Spleen (tissue), 11 donors: ENCODE measurements around the gene JAZF1. TPM values are rescaled to one million over a fixed set of nuclear protein-coding genes. Genes with fewer than 3 reads are reported as not detected.

ENCODE experiments used
- DNase-seq: peaks from one replicate; pipeline ENCODE4 v3.0.0-alpha.2; 2020
- H3K27ac ChIP-seq, 8 donors: fragments of 200-600 bp; sonication (generic) in 7 of 8; 1 replicate in 4 of 8; 2 replicates in 4 of 8; pipeline versions ENCODE4 v1.5.0 to v1.8.0; 2016 to 2021; ENCODE audit warnings: inconsistent platforms in 4 of 8, mild to moderate bottlenecking in 4 of 8, moderate library complexity in 1 of 8
- H3K27me3 ChIP-seq, 7 donors: fragments of 200-600 bp; sonication (generic) in 6 of 7; replicated peaks in 1 of 7; 1 replicate in 4 of 7; 2 replicates in 3 of 7; pipeline versions ENCODE4 v1.5.0 to v1.8.0; 2016 to 2021; ENCODE audit warnings: inconsistent platforms in 3 of 7, mild to moderate bottlenecking in 1 of 7
- H3K36me3 ChIP-seq, 6 donors: fragments of 200-600 bp; sonication (generic) in 5 of 6; 1 replicate in 4 of 6; 2 replicates in 2 of 6; pipeline versions ENCODE4 v1.5.0 to v1.8.0; 2016 to 2021; ENCODE audit warnings: inconsistent platforms in 2 of 6
- H3K4me1 ChIP-seq, 6 donors: fragments of 200-600 bp; sonication (generic) in 5 of 6; 1 replicate in 3 of 6; 2 replicates in 3 of 6; pipeline versions ENCODE4 v1.5.0 to v1.8.0; 2016 to 2021; ENCODE audit warnings: inconsistent platforms in 3 of 6
- H3K4me3 ChIP-seq, 8 donors: fragments of 200-600 bp; sonication (generic) in 7 of 8; 1 replicate in 4 of 8; 2 replicates in 4 of 8; pipeline versions ENCODE4 v1.5.0 to v1.8.0; 2016 to 2021; ENCODE audit warnings: inconsistent platforms in 4 of 8, mild to moderate bottlenecking in 4 of 8, moderate library complexity in 2 of 8
- H3K9me3 ChIP-seq, 8 donors: fragments of 200-600 bp; sonication (generic) in 7 of 8; 1 replicate in 4 of 8; 2 replicates in 4 of 8; pipeline versions ENCODE4 v1.5.0 to v1.8.0; 2016 to 2021; ENCODE audit warnings: inconsistent platforms in 4 of 8
- POLR2A ChIP-seq, 3 donors: fragments of 450-650 bp; IDR thresholded peaks; one replicate each; pipeline ENCODE4 v1.5.1; 2017; ENCODE audit warnings: antibody characterized with exemption in 3 of 3, mild to moderate bottlenecking in 1 of 3
- POLR2AphosphoS5 ChIP-seq, 3 donors: sonication (generic); formaldehyde crosslinking; IDR thresholded peaks; one replicate each; pipeline ENCODE4 v1.5.1; 2017; ENCODE audit warnings: antibody characterized with exemption in 3 of 3
- WGBS, 5 donors: extraction: QIAGEN DNeasy Blood & Tissue Kit in 3 of 5; methylation state at CpG; one replicate each; pipeline versions ENCODE4 v1.1.5 to v1.1.7; 2013 to 2018; 5-methylcytosine and 5-hydroxymethylcytosine counted together
- intact Hi-C: fragments of 100-400 bp; cut with DNase I; formaldehyde crosslinking; loops from one replicate; pipeline ENCODE4 v1.15.0; 2023; ENCODE audit warnings: low total_unique reads
- polyA plus RNA-seq, 3 donors: library from polyadenylated mRNA; stranded (reverse); fragments of 200-250 nt; gene quantifications; one replicate each; pipeline ENCODE4 v1.2.1, GENCODE V29; 2013
- total RNA-seq, 7 donors: library from RNA; depleted of rRNA in 3 of 7; stranded (reverse); fragments of >200 nt in 3 of 7; fragmentation: NEBNext Ultra II Directional in 4 of 7; extraction: Animal tissue kit (Norgen Biotek cat#: 25700) in 4 of 7; gene quantifications; one replicate each; pipeline versions ENCODE4 v1.1.0 to v1.2.1, GENCODE V29; 2016 to 2021
- TF ChIP-seq, protein P1 (sequence below), 11 experiments: fragments of 200-600 bp in 7 of 11; fragments of 450-650 bp in 4 of 11; sonication (generic) in 4 of 11; IDR thresholded peaks in 8 of 11; conservative IDR thresholded peaks in 3 of 11; 1 replicate in 7 of 11; 2 replicates in 4 of 11; pipeline versions ENCODE4 v1.4.0 to v1.8.0; 2016 to 2021; ENCODE audit warnings: antibody characterized with exemption in 11 of 11, inconsistent platforms in 4 of 11, mild to moderate bottlenecking in 1 of 11
- donor health status: healthy with polysubstance abuse.
- donor health status: DM: no; HTN: no; CAD: no; lungs with moderate emphysema.
- donor health status: DM: no; HTN: no; CAD: no.
- donor health status: Bipolar disorder and iron deficiency.
- donor health status: healthy.
- donor health status: DM: no; HTN: no; CAD: no.
- donor health status: DM: yes; HTN: yes; CAD: no.

The JAZF1 gene
- total and polyA plus RNA-seq, 10 donors: 13.5 to 33.8 (median 24.7) TPM

DNA sequence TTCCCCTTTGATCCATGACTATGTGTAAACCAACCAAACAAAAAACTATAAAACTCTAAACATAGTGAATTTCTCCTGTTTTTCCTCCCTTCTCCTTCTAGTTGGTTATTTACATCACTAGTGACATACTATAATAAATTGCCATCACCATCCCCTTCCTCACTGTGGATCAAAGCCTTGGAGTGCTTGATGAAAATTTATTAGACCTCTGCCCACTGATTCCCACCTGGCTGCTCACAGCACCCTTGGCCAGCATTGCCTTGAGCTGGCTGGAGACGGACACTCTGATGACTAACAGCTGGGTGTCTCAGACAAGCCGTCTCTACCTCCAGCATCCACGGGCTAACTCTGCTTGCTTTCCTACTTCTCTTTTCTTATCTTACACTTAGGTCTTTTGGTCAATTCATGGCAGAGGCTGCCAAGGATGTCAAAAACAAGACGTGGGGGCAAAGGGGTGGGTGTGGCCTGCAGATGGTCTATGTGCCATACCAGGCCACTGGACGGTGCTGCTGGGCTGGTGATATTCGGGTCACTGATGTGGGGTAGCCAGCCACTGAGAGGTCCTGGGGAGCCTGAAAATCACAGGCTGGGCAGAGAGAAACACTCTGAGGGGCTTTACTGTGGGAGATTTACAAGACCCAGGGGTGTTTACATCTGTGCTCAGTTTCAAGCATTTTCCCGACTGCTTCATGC, 232.9 kb downstream of the JAZF1 start:
- H3K4me3 ChIP-seq: no peak overlapping the region
- no peaks in the 10 kb centered on the region for H3K4me1 ChIP-seq
- no peaks in the 10 kb centered on the region for H3K36me3 ChIP-seq
- TF ChIP-seq POLR2AphosphoS5 (IDR thresholded peaks at IDR 0.05) (no peak), POLR2A (IDR thresholded peaks at IDR 0.05) (no peak)
- TF ChIP-seq, protein P1, sequence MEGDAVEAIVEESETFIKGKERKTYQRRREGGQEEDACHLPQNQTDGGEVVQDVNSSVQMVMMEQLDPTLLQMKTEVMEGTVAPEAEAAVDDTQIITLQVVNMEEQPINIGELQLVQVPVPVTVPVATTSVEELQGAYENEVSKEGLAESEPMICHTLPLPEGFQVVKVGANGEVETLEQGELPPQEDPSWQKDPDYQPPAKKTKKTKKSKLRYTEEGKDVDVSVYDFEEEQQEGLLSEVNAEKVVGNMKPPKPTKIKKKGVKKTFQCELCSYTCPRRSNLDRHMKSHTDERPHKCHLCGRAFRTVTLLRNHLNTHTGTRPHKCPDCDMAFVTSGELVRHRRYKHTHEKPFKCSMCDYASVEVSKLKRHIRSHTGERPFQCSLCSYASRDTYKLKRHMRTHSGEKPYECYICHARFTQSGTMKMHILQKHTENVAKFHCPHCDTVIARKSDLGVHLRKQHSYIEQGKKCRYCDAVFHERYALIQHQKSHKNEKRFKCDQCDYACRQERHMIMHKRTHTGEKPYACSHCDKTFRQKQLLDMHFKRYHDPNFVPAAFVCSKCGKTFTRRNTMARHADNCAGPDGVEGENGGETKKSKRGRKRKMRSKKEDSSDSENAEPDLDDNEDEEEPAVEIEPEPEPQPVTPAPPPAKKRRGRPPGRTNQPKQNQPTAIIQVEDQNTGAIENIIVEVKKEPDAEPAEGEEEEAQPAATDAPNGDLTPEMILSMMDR (IDR thresholded peaks at IDR 0.05 in 8 of 11, conservative IDR thresholded peaks at IDR 0.05 in 3 of 11): no peak
- H3K9me3 ChIP-seq: no peaks in the 10 kb centered on the region
- H3K27me3 ChIP-seq: no peaks in the 10 kb centered on the region
- DNase-seq: no peak
- WGBS, 5 donors: 78 to 87% (median 80%) methylated on average over 7 of the region's 7 CpGs
- intact Hi-C loops: no loop called here
- no peak overlapping the region for H3K27ac ChIP-seq

DNA sequence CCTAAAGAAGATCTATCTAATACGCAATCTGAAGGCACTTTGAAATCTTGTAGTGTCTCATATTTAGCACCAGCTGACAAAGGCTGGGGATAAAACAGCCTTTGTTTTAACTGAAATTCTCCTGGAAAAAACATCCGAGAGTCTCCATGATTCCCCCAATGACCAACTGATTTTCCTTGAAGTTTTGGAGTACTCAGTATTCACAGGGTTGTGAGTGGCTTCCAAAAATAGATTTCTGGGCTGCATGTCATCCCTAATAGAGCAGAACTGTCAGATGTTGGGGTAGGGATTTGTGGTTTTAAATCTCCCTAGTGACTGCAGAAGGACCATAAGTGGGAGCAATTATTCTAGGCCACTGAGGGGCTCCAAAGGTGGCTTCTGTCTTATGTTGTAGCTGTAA, 234.2 kb downstream of the JAZF1 start:
- H3K27me3 ChIP-seq: no peaks in the 10 kb centered on the region
- no peaks in the 10 kb centered on the region for H3K9me3 ChIP-seq
- no peaks in the 10 kb centered on the region for H3K36me3 ChIP-seq
- no peak for DNase-seq
- WGBS, 5 donors: 91 to 97% (median 96%) methylated on average over 2 of the region's 2 CpGs
- no peak for TF ChIP-seq POLR2A (IDR thresholded peaks at IDR 0.05)
- TF ChIP-seq, protein P1 (IDR thresholded peaks at IDR 0.05 in 8 of 11, conservative IDR thresholded peaks at IDR 0.05 in 3 of 11): no peak
- no peak for TF ChIP-seq POLR2AphosphoS5 (IDR thresholded peaks at IDR 0.05)
- no peak overlapping the region for H3K4me3 ChIP-seq
- H3K4me1 ChIP-seq: no peaks in the 10 kb centered on the region
- H3K27ac ChIP-seq: no peak overlapping the region
- intact Hi-C loops: no loop called here

GRCh38 chr7:27945058-27945795, 235.4 kb downstream of the JAZF1 start:
- H3K9me3 ChIP-seq: no peaks in the 10 kb centered on the region
- 92 to 97% (median 95%) methylated on average over 10 of the region's 10 CpGs for WGBS, 5 donors
- peaks cover 0 to 5% (median 0%) of the 10 kb centered on the region in 6 donors for H3K36me3 ChIP-seq
- H3K4me3 ChIP-seq: no peak overlapping the region
- H3K27ac ChIP-seq: no peak overlapping the region
- H3K4me1 ChIP-seq: no peaks in the 10 kb centered on the region
- intact Hi-C loops: no loop called here
- H3K27me3 ChIP-seq: no peaks in the 10 kb centered on the region
- TF ChIP-seq POLR2AphosphoS5 (IDR thresholded peaks at IDR 0.05): no peak
- TF ChIP-seq, protein P1 (IDR thresholded peaks at IDR 0.05 in 8 of 11, conservative IDR thresholded peaks at IDR 0.05 in 3 of 11): no peak
- TF ChIP-seq POLR2A (IDR thresholded peaks at IDR 0.05): no peak
- no peak for DNase-seq

DNA sequence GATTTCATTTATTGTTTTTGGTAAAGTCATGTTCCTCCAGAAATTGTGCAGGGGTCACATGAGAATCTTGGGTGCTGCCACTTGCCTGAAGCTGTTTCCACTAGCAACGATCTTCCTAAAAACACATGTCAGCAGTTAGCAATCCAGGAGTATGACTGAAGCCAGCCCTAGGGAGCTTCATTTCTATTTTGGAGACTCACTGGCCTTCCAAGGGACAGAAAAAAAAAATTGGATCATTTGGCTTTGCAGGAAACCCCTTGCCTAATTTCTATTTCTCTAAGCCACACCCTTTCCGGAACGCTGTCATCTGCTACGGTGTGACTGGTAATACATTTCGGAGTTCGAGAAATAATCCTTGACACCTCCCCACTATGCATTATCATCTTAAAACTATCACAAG, 236.0 kb downstream of the JAZF1 start:
- 91 to 97% (median 95%) methylated on average over 6 of the region's 6 CpGs for WGBS, 5 donors
- TF ChIP-seq, protein P1 (IDR thresholded peaks at IDR 0.05 in 8 of 11, conservative IDR thresholded peaks at IDR 0.05 in 3 of 11): no peak
- no peak for TF ChIP-seq POLR2AphosphoS5 (IDR thresholded peaks at IDR 0.05)
- no peak for TF ChIP-seq POLR2A (IDR thresholded peaks at IDR 0.05)
- intact Hi-C loops: no loop called here

More for the DNA sequence above, 236.0 kb downstream of the JAZF1 start:
- H3K4me3 ChIP-seq: no peak overlapping the region
- H3K27me3 ChIP-seq: no peaks in the 10 kb centered on the region
- H3K4me1 ChIP-seq: no peaks in the 10 kb centered on the region
- H3K27ac ChIP-seq: no peak overlapping the region
- H3K9me3 ChIP-seq: no peaks in the 10 kb centered on the region
- no peak for DNase-seq
- peaks cover 0 to 10% (median 0%) of the 10 kb centered on the region in 6 donors for H3K36me3 ChIP-seq
